SK-N-SH (cell line): ENCODE data around the gene CLSTN2. TPM values are rescaled to one million over a fixed set of nuclear protein-coding genes. Genes with fewer than 3 reads are reported as not detected.

Source experiments
- CTCF ChIA-PET: fragments of 300-600, 350-600 bp; formaldehyde crosslinking; extraction: SDS; loops from one replicate; lab custom pipeline; 2021; lab: Yijun Ruan, JAX
- POLR2A ChIA-PET: fragments of 350-600 bp; sonication (Branson Sonifier 250); formaldehyde crosslinking; extraction: SDS; loops from one replicate; lab custom pipeline; 2020; ENCODE audit warnings: antibody characterized with exemption, inconsistent platforms; lab: Yijun Ruan, JAX
- DNase-seq: peaks from one replicate; pipeline ENCODE4 v3.0.0; 2012
- H2AFZ ChIP-seq: fragments of 200-600 bp; sonication (generic); 2 replicates; pipeline ENCODE4 v1.8.1; 2016; ENCODE audit warnings: antibody characterized with exemption, mild to moderate bottlenecking, low read depth
- H3F3A ChIP-seq: fragments of 200-600 bp; sonication (generic); replicated peaks from 2 replicates; pipeline ENCODE3; 2016; ENCODE audit warnings: antibody characterized with exemption, mild to moderate bottlenecking; ENCODE audit not compliant: insufficient read depth
- H3K27ac ChIP-seq, 2 experiments: fragments of 200-500 bp in 1 of 2; fragments of 200-600 bp in 1 of 2; sonication (Bioruptor generic) in 1 of 2; sonication (generic), shearing (Covaris generic) in 1 of 2; 2 replicates each; pipeline versions ENCODE4 v1.5.1 to v1.6.1; 2014 to 2016; ENCODE audit warnings: low read depth in 2 of 2, inconsistent platforms in 1 of 2, low read length in 1 of 2, mild to moderate bottlenecking in 1 of 2, mixed read lengths in 1 of 2
- H3K27me3 ChIP-seq: fragments of 200-600 bp; sonication (generic), shearing (Covaris generic); 2 replicates; pipeline ENCODE4 v1.6.1; 2016; ENCODE audit warnings: mixed run types; ENCODE audit not compliant: insufficient read depth
- H3K36me3 ChIP-seq, 2 experiments: fragments of 200-500 bp in 1 of 2; fragments of 200-600 bp in 1 of 2; sonication (Bioruptor generic) in 1 of 2; sonication (generic) in 1 of 2; replicated peaks in 1 of 2; 2 replicates each; pipeline versions ENCODE3 to v1.5.1; 2014 to 2016; ENCODE audit warnings: low read length in 1 of 2, mild to moderate bottlenecking in 1 of 2; ENCODE audit not compliant: insufficient read depth in 2 of 2, control insufficient read depth in 1 of 2
- H3K4me1 ChIP-seq, 2 experiments: fragments of 200-500 bp in 1 of 2; fragments of 200-600 bp in 1 of 2; sonication (Bioruptor generic) in 1 of 2; sonication (generic), shearing (Covaris generic) in 1 of 2; 2 replicates each; pipeline versions ENCODE4 v1.5.1 to v1.6.1; 2014 to 2016; ENCODE audit warnings: low read depth in 1 of 2, low read length in 1 of 2, mixed run types in 1 of 2; ENCODE audit not compliant: insufficient read depth in 2 of 2, control insufficient read depth in 1 of 2
- H3K4me2 ChIP-seq: fragments of 200-600 bp; sonication (generic), shearing (Covaris generic); 2 replicates; pipeline ENCODE4 v1.6.1; 2017; ENCODE audit warnings: mixed run types
- H3K4me3 ChIP-seq, 2 experiments: fragments of 200-500 bp in 1 of 2; fragments of 200-600 bp in 1 of 2; sonication (Bioruptor generic) in 1 of 2; sonication (generic), shearing (Covaris generic) in 1 of 2; 2 replicates each; pipeline versions ENCODE4 v1.5.1 to v1.8.1; 2014 to 2016; ENCODE audit warnings: low read depth in 2 of 2, inconsistent platforms in 1 of 2, low read length in 1 of 2, mild to moderate bottlenecking in 1 of 2, mixed read lengths in 1 of 2, moderate library complexity in 1 of 2
- H3K79me2 ChIP-seq: fragments of 200-600 bp; sonication (generic); 2 replicates; pipeline ENCODE4 v1.8.1; 2017; ENCODE audit warnings: mild to moderate bottlenecking; ENCODE audit not compliant: insufficient read depth
- H3K9ac ChIP-seq: fragments of 200-600 bp; sonication (generic); 2 replicates; pipeline ENCODE4 v1.6.1; 2017; ENCODE audit warnings: mixed run types
- H3K9me2 ChIP-seq: fragments of 200-600 bp; sonication (generic); 2 replicates; pipeline ENCODE4 v1.6.1; 2017; ENCODE audit warnings: mixed run types
- H3K9me3 ChIP-seq: fragments of 200-600 bp; sonication (generic); 2 replicates; pipeline ENCODE4 v1.6.1; 2017; ENCODE audit warnings: mixed run types, mild to moderate bottlenecking, moderate library complexity
- H4K20me1 ChIP-seq: fragments of 200-600 bp; sonication (generic); 2 replicates; pipeline ENCODE4 v1.6.1; 2017; ENCODE audit warnings: mild to moderate bottlenecking, mixed run types; ENCODE audit not compliant: insufficient read depth
- CHD2 ChIP-seq: fragments of 150-350 bp; IDR thresholded peaks from 2 replicates; pipeline ENCODE4 v1.6.1; 2018; ENCODE audit warnings: low read length; ENCODE audit not compliant: partially characterized antibody
- EP300 ChIP-seq, 2 experiments: IDR thresholded peaks; 2 replicates each; pipeline versions ENCODE4 v1.4.0 to v1.6.1; 2012; ENCODE audit warnings: borderline replicate concordance in 1 of 2, low read depth in 1 of 2, low read length in 1 of 2
- EZH2phosphoT487 ChIP-seq: fragments of 200-600 bp; sonication (generic); IDR thresholded peaks from 2 replicates; pipeline ENCODE4 v1.6.1; 2017; ENCODE audit warnings: low read depth, mixed run types, mild to moderate bottlenecking, antibody characterized with exemption, moderate library complexity, borderline replicate concordance
- FOSL2 ChIP-seq: IDR thresholded peaks from 2 replicates; pipeline ENCODE4 v1.4.0; 2012; ENCODE audit warnings: low read depth, mild to moderate bottlenecking, moderate library complexity, borderline replicate concordance
- FOXM1 ChIP-seq: IDR thresholded peaks from 2 replicates; pipeline ENCODE4 v1.4.0; 2012; ENCODE audit warnings: low read depth, mild to moderate bottlenecking
- GATA2 ChIP-seq: sonication (generic); formaldehyde crosslinking; IDR thresholded peaks from 2 replicates; pipeline ENCODE4 v1.5.0; 2020; ENCODE audit warnings: mild to moderate bottlenecking, missing genetic modification reagents
- JUND ChIP-seq: IDR thresholded peaks from 2 replicates; pipeline ENCODE4 v1.4.0; 2012
- RCOR1 ChIP-seq: fragments of 150-350 bp; IDR thresholded peaks from 2 replicates; pipeline ENCODE4 v1.6.1; 2017; ENCODE audit warnings: antibody characterized with exemption, low read length
- SMC3 ChIP-seq: IDR thresholded peaks from 2 replicates; pipeline ENCODE4 v1.6.1; 2012; ENCODE audit warnings: low read depth, low read length, improper control_type of control experiment
- WGBS: methylation state at CpG from one replicate; pipeline ENCODE4 v1.1.6; 2017; ENCODE audit warnings: low lambda C conversion rate; 5-methylcytosine and 5-hydroxymethylcytosine counted together
- polyA plus RNA-seq, 3 experiments: library from polyadenylated mRNA; depleted of rRNA; stranded (reverse); fragments of >200 nt; gene quantifications; 2 replicates each; pipeline ENCODE4 v1.2.3, GENCODE V29; 2012
- TF ChIP-seq, protein P1 (sequence below): IDR thresholded peaks from 2 replicates; pipeline ENCODE4; 2012
- TF ChIP-seq, protein P2 (sequence below): fragments of 200-600 bp; sonication (generic); IDR thresholded peaks from 2 replicates; pipeline ENCODE4 v1.6.1; 2017; ENCODE audit warnings: antibody characterized with exemption, mild to moderate bottlenecking, moderate library complexity
- TF ChIP-seq, protein P3 (sequence below): fragments of 150-350 bp; IDR thresholded peaks from 2 replicates; pipeline ENCODE4 v1.6.1; 2017; ENCODE audit warnings: antibody characterized with exemption, low read length, low read depth, borderline replicate concordance
- TF ChIP-seq, protein P4 (sequence below): IDR thresholded peaks from 2 replicates; pipeline ENCODE4 v1.4.0; 2012; ENCODE audit warnings: low read depth, borderline replicate concordance

The CLSTN2 gene
- polyA plus RNA-seq, 1 of the 3 experiments (the other 2 are of a cell fraction): 0.02 TPM

DNA sequence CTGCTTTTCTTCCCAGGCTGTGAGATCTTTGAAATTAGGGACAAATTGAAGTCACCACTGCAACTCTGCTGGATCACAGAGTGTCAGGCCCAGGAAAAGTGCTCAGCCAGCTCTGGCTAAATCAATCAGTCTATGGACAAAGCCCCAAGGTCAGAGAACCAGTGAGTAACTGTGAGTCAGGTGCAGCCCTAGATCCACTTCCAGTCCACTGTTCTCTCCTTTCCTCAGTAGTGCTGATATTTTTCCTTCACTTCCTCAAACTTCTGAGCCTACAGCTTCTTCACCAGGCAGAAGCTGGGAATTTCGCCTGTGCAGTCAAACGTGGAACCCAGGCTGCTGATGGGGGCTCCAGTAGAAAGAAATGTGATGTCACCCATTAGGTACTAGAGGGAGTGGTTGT, 667.8 kb downstream of the CLSTN2 start:
- CTCF ChIA-PET: interaction anchor here (1.3 kb wide), 1 partner anchor 10 kb away, joined by 3 read pairs; no protein-coding TSS in a partner anchor
- Histone ChIP-seq H3K4me1 (peaks cover 0 to 12% of the 10 kb centered on the region in 2 experiments; a peak in 2 of 4 replicates), H2AFZ (no peak overlapping the region), H3F3A (no peaks in the 10 kb centered on the region), H3K79me2 (no peaks in the 10 kb centered on the region), H3K9me3 (0 out of 2 replicates have a peak, but pooled peaks cover 5% of the 10 kb centered on the region), H4K20me1 (no peaks in the 10 kb centered on the region), H3K27ac (peak overlapping the region in 1 of 2 experiments; percentile 75; a peak in 2 of 4 replicates), H3K9ac (no peak overlapping the region), H3K4me2 (no peak overlapping the region), H3K9me2 (no peaks in the 10 kb centered on the region), H3K4me3 (no peak overlapping the region), H3K36me3 (no peaks in the 10 kb centered on the region), H3K27me3 (no peaks in the 10 kb centered on the region)
- POLR2A ChIA-PET: no interaction called here
- DNase-seq: peak; percentile 17
- 14% methylated on average over 2 of the region's 2 CpGs for WGBS
- 0 out of 2 replicates have a peak, but pooled peaks have one; percentile 25 for TF ChIP-seq RCOR1
- TF ChIP-seq EP300 (IDR thresholded peaks at IDR 0.05; ENCODE audit: borderline replicate concordance in 1 of 2, low read depth in 1 of 2, low read length in 1 of 2): peak in 1 of 2 experiments; percentile 47; a peak in 1 of 4 replicates
- TF ChIP-seq GATA2: peak; percentile 47; the same call in 1 of the 2 replicates
- TF ChIP-seq EZH2phosphoT487: no peak

GRCh38 chr3:140603766-140604165, 668.8 kb downstream of the CLSTN2 start:
- Histone ChIP-seq H3K9me2 (no peaks in the 10 kb centered on the region), H3K4me1 (peaks cover 0 to 12% of the 10 kb centered on the region in 2 experiments; a peak in 2 of 4 replicates)
- CTCF ChIA-PET: no interaction called here

More at GRCh38 chr3:140603766-140604165, 668.8 kb downstream of the CLSTN2 start:
- no peak overlapping the region for H3K9ac ChIP-seq
- H4K20me1 ChIP-seq: no peaks in the 10 kb centered on the region
- H3K9me3 ChIP-seq: 0 out of 2 replicates have a peak, but pooled peaks cover 5% of the 10 kb centered on the region
- H3K27me3 ChIP-seq: no peaks in the 10 kb centered on the region
- H3K27ac ChIP-seq: no peak overlapping the region
- no peaks in the 10 kb centered on the region for H3K79me2 ChIP-seq
- H3F3A ChIP-seq: no peaks in the 10 kb centered on the region
- TF ChIP-seq, protein P1, sequence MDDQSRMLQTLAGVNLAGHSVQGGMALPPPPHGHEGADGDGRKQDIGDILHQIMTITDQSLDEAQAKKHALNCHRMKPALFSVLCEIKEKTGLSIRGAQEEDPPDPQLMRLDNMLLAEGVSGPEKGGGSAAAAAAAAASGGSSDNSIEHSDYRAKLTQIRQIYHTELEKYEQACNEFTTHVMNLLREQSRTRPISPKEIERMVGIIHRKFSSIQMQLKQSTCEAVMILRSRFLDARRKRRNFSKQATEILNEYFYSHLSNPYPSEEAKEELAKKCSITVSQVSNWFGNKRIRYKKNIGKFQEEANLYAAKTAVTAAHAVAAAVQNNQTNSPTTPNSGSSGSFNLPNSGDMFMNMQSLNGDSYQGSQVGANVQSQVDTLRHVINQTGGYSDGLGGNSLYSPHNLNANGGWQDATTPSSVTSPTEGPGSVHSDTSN: no peak
- TF ChIP-seq EZH2phosphoT487 (no peak), CHD2 (no peak), FOSL2 (no peak), FOXM1 (no peak), SMC3 (no peak), JUND (no peak)
- TF ChIP-seq, protein P2, sequence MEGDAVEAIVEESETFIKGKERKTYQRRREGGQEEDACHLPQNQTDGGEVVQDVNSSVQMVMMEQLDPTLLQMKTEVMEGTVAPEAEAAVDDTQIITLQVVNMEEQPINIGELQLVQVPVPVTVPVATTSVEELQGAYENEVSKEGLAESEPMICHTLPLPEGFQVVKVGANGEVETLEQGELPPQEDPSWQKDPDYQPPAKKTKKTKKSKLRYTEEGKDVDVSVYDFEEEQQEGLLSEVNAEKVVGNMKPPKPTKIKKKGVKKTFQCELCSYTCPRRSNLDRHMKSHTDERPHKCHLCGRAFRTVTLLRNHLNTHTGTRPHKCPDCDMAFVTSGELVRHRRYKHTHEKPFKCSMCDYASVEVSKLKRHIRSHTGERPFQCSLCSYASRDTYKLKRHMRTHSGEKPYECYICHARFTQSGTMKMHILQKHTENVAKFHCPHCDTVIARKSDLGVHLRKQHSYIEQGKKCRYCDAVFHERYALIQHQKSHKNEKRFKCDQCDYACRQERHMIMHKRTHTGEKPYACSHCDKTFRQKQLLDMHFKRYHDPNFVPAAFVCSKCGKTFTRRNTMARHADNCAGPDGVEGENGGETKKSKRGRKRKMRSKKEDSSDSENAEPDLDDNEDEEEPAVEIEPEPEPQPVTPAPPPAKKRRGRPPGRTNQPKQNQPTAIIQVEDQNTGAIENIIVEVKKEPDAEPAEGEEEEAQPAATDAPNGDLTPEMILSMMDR: no peak
- TF ChIP-seq, protein P3, sequence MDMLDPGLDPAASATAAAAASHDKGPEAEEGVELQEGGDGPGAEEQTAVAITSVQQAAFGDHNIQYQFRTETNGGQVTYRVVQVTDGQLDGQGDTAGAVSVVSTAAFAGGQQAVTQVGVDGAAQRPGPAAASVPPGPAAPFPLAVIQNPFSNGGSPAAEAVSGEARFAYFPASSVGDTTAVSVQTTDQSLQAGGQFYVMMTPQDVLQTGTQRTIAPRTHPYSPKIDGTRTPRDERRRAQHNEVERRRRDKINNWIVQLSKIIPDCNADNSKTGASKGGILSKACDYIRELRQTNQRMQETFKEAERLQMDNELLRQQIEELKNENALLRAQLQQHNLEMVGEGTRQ: no peak
- TF ChIP-seq, protein P4, sequence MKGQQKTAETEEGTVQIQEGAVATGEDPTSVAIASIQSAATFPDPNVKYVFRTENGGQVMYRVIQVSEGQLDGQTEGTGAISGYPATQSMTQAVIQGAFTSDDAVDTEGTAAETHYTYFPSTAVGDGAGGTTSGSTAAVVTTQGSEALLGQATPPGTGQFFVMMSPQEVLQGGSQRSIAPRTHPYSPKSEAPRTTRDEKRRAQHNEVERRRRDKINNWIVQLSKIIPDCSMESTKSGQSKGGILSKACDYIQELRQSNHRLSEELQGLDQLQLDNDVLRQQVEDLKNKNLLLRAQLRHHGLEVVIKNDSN: no peak
- H3K4me2 ChIP-seq: no peak overlapping the region
- no peak overlapping the region for H3K4me3 ChIP-seq
- H2AFZ ChIP-seq: no peak overlapping the region
- DNase-seq: no peak
- H3K36me3 ChIP-seq: no peaks in the 10 kb centered on the region
- WGBS: 30% methylated on average over 3 of the region's 3 CpGs
- POLR2A ChIA-PET: no interaction called here
